HT-29 (cell line): ENCODE results near the gene PLAC8L1. TPM values are rescaled to one million over a fixed set of nuclear protein-coding genes. Genes with fewer than 3 reads are reported as not detected.

Experiments
- DNase-seq: peaks from one replicate; pipeline ENCODE4 v3.0.0-alpha.2; 2015; ENCODE audit warnings: low spot score
- small RNA-seq: library from RNA; depleted of rRNA; stranded (forward); fragments of <200 nt; gene quantifications from one replicate; pipeline ENCODE3, GENCODE V24; 2014
- total RNA-seq: library from RNA; depleted of rRNA; stranded (reverse); fragments of >200 nt; shearing (Covaris generic); gene quantifications from 2 replicates; pipeline ENCODE4 v1.2.3, GENCODE V29; 2014; rRNA removed

PLAC8L1 gene
- total RNA-seq, 1 experiment from 2014 or later, result not detected

- peak; percentile 62 for DNase-seq
Measured at GRCh38 chr5:146042628-146043279, 62.6 kb downstream of the PLAC8L1 start.

GRCh38 chr5:146041180-146041789 is 64.1 kb downstream of the PLAC8L1 start:
- peak; percentile 37 for DNase-seq

- no peak for DNase-seq
Measured at GRCh38 chr5:146040527-146040926, 64.8 kb downstream of the PLAC8L1 start.

GRCh38 chr5:146039420-146039819 is 66.0 kb downstream of the PLAC8L1 start:
- DNase-seq, result no peak

- DNase-seq, result no peak
Measured at GRCh38 chr5:146034605-146035004, 70.8 kb downstream of the PLAC8L1 start.

Small RNAs within 50 kb of the gene (small RNA-seq; reads per million reads assigned to genes)
- not detected for gene AC091959.1

Other genes starting within 250 kb of the PLAC8L1 start
- gene GRXCR2, start 232.6 kb downstream of the PLAC8L1 start, total RNA-seq, result not detected in 2 replicates
- gene SH3RF2, start 169.0 kb downstream of the PLAC8L1 start, total RNA-seq, result 13.9 and 15.9 TPM in 2 replicates
- gene LARS1, start 77.1 kb upstream of the PLAC8L1 start, total RNA-seq, result 57.6 and 64.7 TPM in 2 replicates
- gene RBM27, start 98.0 kb upstream of the PLAC8L1 start, total RNA-seq, result 10.1 and 17.5 TPM in 2 replicates
- 0.16 TPM in 1 of 2 replicates, not detected in the other for gene POU4F3, start 233.3 kb upstream of the PLAC8L1 start, total RNA-seq